H9 (cell line): ENCODE data around the gene MYCBP2. TPM values are rescaled to one million over a fixed set of nuclear protein-coding genes. Genes with fewer than 3 reads are reported as not detected.
"Not testable (repeated sequence)": the region's sequence is repeated elsewhere in the genome, so short reads cannot be mapped to it uniquely, and the experiment has no call there.

ENCODE experiments used
- DNase-seq: peaks from one replicate; pipeline ENCODE4 v3.0.0-alpha.2; 2017
- H2AFZ ChIP-seq: one replicate; pipeline ENCODE4 v1.6.1; 2013; ENCODE audit warnings: mild to moderate bottlenecking, low read length, control low read depth, moderate library complexity
- H2AK5ac ChIP-seq: 2 replicates; pipeline ENCODE4 v1.6.1; 2013; ENCODE audit warnings: low read length, control low read depth, mixed read lengths; ENCODE audit not compliant: insufficient read length
- H2BK120ac ChIP-seq: one replicate; pipeline ENCODE4 v1.6.1; 2013; ENCODE audit warnings: low read depth, mild to moderate bottlenecking, low read length, control low read depth, inconsistent platforms; ENCODE audit not compliant: poor library complexity, severe bottlenecking
- H2BK12ac ChIP-seq: 2 replicates; pipeline ENCODE4 v1.6.1; 2013; ENCODE audit warnings: low read length, control low read depth, mixed read lengths, low read depth; ENCODE audit not compliant: insufficient read length
- H2BK15ac ChIP-seq: 2 replicates; pipeline ENCODE4 v1.6.1; 2013; ENCODE audit warnings: low read depth, low read length, control low read depth
- H2BK20ac ChIP-seq: one replicate; pipeline ENCODE4 v1.6.1; 2013; ENCODE audit warnings: low read depth, mild to moderate bottlenecking, low read length, control low read depth, inconsistent platforms; ENCODE audit not compliant: poor library complexity, severe bottlenecking
- H2BK5ac ChIP-seq: 2 replicates; pipeline ENCODE4 v1.6.1; 2013; ENCODE audit warnings: low read length, control low read depth, mixed read lengths; ENCODE audit not compliant: insufficient read length
- H3K14ac ChIP-seq: 2 replicates; pipeline ENCODE4 v1.6.1; 2013; ENCODE audit warnings: low read length, control low read depth; ENCODE audit not compliant: insufficient read depth
- H3K18ac ChIP-seq: 2 replicates; pipeline ENCODE4 v1.6.1; 2013; ENCODE audit warnings: low read depth, mild to moderate bottlenecking, mixed read lengths, low read length, control low read depth; ENCODE audit not compliant: insufficient read length
- H3K23ac ChIP-seq: 2 replicates; pipeline ENCODE4 v1.6.1; 2013; ENCODE audit warnings: low read length, control low read depth, mixed read lengths, low read depth; ENCODE audit not compliant: insufficient read length
- H3K23me2 ChIP-seq: 2 replicates; pipeline ENCODE4 v1.6.1; 2013; ENCODE audit warnings: low read depth, mild to moderate bottlenecking, mixed read lengths, low read length, control low read depth; ENCODE audit not compliant: insufficient read length, poor library complexity, severe bottlenecking
- H3K27ac ChIP-seq: 2 replicates; pipeline ENCODE4 v1.5.1; 2013; ENCODE audit warnings: low read length, control low read depth, mixed read lengths, low read depth; ENCODE audit not compliant: insufficient read length
- H3K27me3 ChIP-seq: 2 replicates; pipeline ENCODE4 v1.6.1; 2013; ENCODE audit warnings: low read length, control low read depth, inconsistent platforms; ENCODE audit not compliant: insufficient read depth
- H3K4ac ChIP-seq: 2 replicates; pipeline ENCODE4 v1.6.1; 2013; ENCODE audit warnings: low read depth, mild to moderate bottlenecking, control low read depth, inconsistent platforms, low read length, moderate library complexity
- H3K4me1 ChIP-seq: 2 replicates; pipeline ENCODE4 v1.6.1; 2013; ENCODE audit warnings: low read length, control low read depth, inconsistent platforms; ENCODE audit not compliant: insufficient read depth
- H3K4me2 ChIP-seq: 2 replicates; pipeline ENCODE4 v1.6.1; 2013; ENCODE audit warnings: low read length, control low read depth, mixed read lengths; ENCODE audit not compliant: insufficient read length, insufficient read depth
- H3K56ac ChIP-seq: 2 replicates; pipeline ENCODE4 v1.6.1; 2013; ENCODE audit warnings: low read depth, mild to moderate bottlenecking, mixed read lengths, low read length, control low read depth; ENCODE audit not compliant: insufficient read length
- H3K79me1 ChIP-seq: 2 replicates; pipeline ENCODE4 v1.6.1; 2013; ENCODE audit warnings: low read depth, mild to moderate bottlenecking, moderate library complexity, low read length, control low read depth, inconsistent platforms; ENCODE audit not compliant: insufficient read depth, poor library complexity, severe bottlenecking
- H3K79me2 ChIP-seq: 2 replicates; pipeline ENCODE4 v1.6.1; 2013; ENCODE audit warnings: low read length, control low read depth, inconsistent platforms; ENCODE audit not compliant: insufficient read depth
- H3K9ac ChIP-seq: 2 replicates; pipeline ENCODE4 v1.6.1; 2013; ENCODE audit warnings: low read length, control low read depth, mixed read lengths; ENCODE audit not compliant: insufficient read length; ENCODE audit errors: extremely low read depth
- H3K9me3 ChIP-seq: one replicate; pipeline ENCODE4 v1.6.1; 2013; ENCODE audit warnings: low read depth, low read length, inconsistent platforms; ENCODE audit not compliant: control insufficient read depth
- H3T11ph ChIP-seq: one replicate; pipeline ENCODE4 v1.6.1; 2013; ENCODE audit warnings: mild to moderate bottlenecking, low read length, control low read depth, inconsistent platforms
- H4K20me1 ChIP-seq: one replicate; pipeline ENCODE4 v1.6.1; 2013; ENCODE audit not compliant: control insufficient read depth, insufficient read length, insufficient read depth
- H4K5ac ChIP-seq: 2 replicates; pipeline ENCODE4 v1.6.1; 2013; ENCODE audit warnings: low read depth, mild to moderate bottlenecking, mixed read lengths, low read length, control low read depth; ENCODE audit not compliant: insufficient read length
- H4K8ac ChIP-seq: replicated peaks from 2 replicates; pipeline ENCODE4 v1.6.1; 2013; ENCODE audit warnings: low read length, control low read depth, mixed read lengths, low read depth; ENCODE audit not compliant: insufficient read length
- H4K91ac ChIP-seq: 2 replicates; pipeline ENCODE4 v1.6.1; 2013; ENCODE audit warnings: low read depth, mild to moderate bottlenecking, moderate library complexity, mixed read lengths, low read length, control low read depth; ENCODE audit not compliant: insufficient read length
- H3K27ac Mint-ChIP-seq, 3 experiments: 2 replicates in 2 of 3; 3 replicates in 1 of 3; pipeline ENCODE4 v1.8.0; 2020 to 2021; ENCODE audit warnings: mixed read lengths in 3 of 3, mild to moderate bottlenecking in 1 of 3, moderate library complexity in 1 of 3
- H3K27me3 Mint-ChIP-seq: 2 replicates; pipeline ENCODE4 v1.8.0; 2021; ENCODE audit warnings: low read depth, mild to moderate bottlenecking, moderate library complexity, mixed read lengths
- H3K36me3 Mint-ChIP-seq, 3 experiments: 2 replicates in 2 of 3; 3 replicates in 1 of 3; pipeline ENCODE4 v1.8.0; 2020 to 2021; ENCODE audit warnings: low read depth in 3 of 3, mixed read lengths in 3 of 3; ENCODE audit not compliant: insufficient read depth in 1 of 3
- H3K4me1 Mint-ChIP-seq, 2 experiments: 2 replicates each; pipeline ENCODE4 v1.8.0; 2020; ENCODE audit warnings: mixed read lengths in 2 of 2
- H3K4me3 Mint-ChIP-seq, 2 experiments: 2 replicates in 1 of 2; 3 replicates in 1 of 2; pipeline ENCODE4 v1.8.0; 2020 to 2021; ENCODE audit warnings: mild to moderate bottlenecking in 2 of 2, mixed read lengths in 2 of 2, moderate library complexity in 1 of 2
- H3K9me3 Mint-ChIP-seq, 2 experiments: 2 replicates in 1 of 2; 3 replicates in 1 of 2; pipeline ENCODE4 v1.8.0; 2020; ENCODE audit warnings: mild to moderate bottlenecking in 2 of 2, mixed read lengths in 2 of 2, moderate library complexity in 1 of 2
- WGBS: extraction: QIAGEN DNeasy Blood & Tissue Kit; methylation state at CpG from one replicate; pipeline ENCODE4 v1.1.7; 2013; ENCODE audit warnings: missing lambda C conversion rate, low lambda C conversion rate, mixed read lengths; ENCODE audit not compliant: insufficient read length; ENCODE audit errors: extremely low coverage; 5-methylcytosine and 5-hydroxymethylcytosine counted together
- total RNA-seq: library from RNA; stranded (reverse); gene quantifications from 2 replicates; pipeline ENCODE4 v1.2.1, GENCODE V29; 2021
- TF ChIP-seq, protein P1 (sequence below): fragments of 200-600 bp; sonication (generic); conservative IDR thresholded peaks from 3 replicates; pipeline ENCODE4 v1.8.0; 2021; ENCODE audit warnings: antibody characterized with exemption, mild to moderate bottlenecking

The MYCBP2 gene
- total RNA-seq, 1 experiment from 2014 or later: 32.0 TPM

DNA sequence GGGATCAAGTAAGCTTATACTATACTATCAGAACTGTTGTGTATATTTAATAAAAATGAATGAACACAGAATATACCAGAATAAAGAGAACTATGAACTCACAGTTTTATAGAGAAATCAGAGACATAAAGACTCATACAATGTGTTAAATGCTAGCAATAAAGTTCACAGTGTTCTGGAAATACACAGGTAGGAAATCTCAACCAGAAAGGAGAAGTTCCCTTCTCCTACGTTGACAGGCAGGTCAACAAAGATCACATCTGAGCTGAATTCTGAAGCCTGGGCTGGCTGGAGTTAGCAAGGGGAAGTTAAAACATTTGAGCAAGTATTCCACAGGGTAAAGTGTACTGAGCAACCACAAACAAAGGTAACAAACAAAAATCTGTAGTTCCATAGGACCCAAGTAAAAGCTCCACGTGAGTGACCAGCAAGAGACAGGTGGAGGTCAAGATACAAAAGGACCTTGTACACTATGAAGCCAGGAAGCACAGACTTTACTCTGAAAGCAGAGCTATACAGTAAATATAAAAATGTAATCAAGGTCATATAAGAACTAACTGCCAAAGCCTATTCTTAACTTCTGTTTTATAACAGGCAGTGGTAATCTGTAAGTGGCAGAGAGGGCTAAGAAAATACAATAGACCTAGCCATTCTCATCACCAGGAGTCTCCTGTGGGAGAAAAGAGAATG is 312.9 kb downstream of the MYCBP2 start:
- H3K27me3 ChIP-seq: no peaks in the 10 kb centered on the region
- H3K27ac ChIP-seq: no peak overlapping the region
- H3T11ph ChIP-seq: no peak overlapping the region
- H2AK5ac ChIP-seq: no peak overlapping the region
- no peaks in the 10 kb centered on the region for H3K9me3 Mint-ChIP-seq
- no peak overlapping the region for H3K14ac ChIP-seq
- no peaks in the 10 kb centered on the region for H3K27me3 Mint-ChIP-seq
- no peak overlapping the region for H2BK20ac ChIP-seq
- no peak overlapping the region for H4K91ac ChIP-seq
- H3K9ac ChIP-seq: no peak overlapping the region
- H3K4ac ChIP-seq: no peak overlapping the region
- no peaks in the 10 kb centered on the region for H4K20me1 ChIP-seq
- no peak overlapping the region for H3K18ac ChIP-seq
- TF ChIP-seq, protein P1, sequence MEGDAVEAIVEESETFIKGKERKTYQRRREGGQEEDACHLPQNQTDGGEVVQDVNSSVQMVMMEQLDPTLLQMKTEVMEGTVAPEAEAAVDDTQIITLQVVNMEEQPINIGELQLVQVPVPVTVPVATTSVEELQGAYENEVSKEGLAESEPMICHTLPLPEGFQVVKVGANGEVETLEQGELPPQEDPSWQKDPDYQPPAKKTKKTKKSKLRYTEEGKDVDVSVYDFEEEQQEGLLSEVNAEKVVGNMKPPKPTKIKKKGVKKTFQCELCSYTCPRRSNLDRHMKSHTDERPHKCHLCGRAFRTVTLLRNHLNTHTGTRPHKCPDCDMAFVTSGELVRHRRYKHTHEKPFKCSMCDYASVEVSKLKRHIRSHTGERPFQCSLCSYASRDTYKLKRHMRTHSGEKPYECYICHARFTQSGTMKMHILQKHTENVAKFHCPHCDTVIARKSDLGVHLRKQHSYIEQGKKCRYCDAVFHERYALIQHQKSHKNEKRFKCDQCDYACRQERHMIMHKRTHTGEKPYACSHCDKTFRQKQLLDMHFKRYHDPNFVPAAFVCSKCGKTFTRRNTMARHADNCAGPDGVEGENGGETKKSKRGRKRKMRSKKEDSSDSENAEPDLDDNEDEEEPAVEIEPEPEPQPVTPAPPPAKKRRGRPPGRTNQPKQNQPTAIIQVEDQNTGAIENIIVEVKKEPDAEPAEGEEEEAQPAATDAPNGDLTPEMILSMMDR: no peak
- no peak overlapping the region for H3K23ac ChIP-seq
- H3K4me3 Mint-ChIP-seq: no peak overlapping the region
- H2BK12ac ChIP-seq: no peak overlapping the region
- no peaks in the 10 kb centered on the region for H3K79me1 ChIP-seq
- H3K23me2 ChIP-seq: no peaks in the 10 kb centered on the region
- no peak overlapping the region for H2BK15ac ChIP-seq
- H3K27ac Mint-ChIP-seq: 0 out of 7 replicates have a peak overlapping the region, but pooled peaks of 1 of the 3 experiments have one; percentile 30
- H3K4me1 Mint-ChIP-seq: no peaks in the 10 kb centered on the region
- H2AFZ ChIP-seq: no peak overlapping the region
- no peaks in the 10 kb centered on the region for H3K4me1 ChIP-seq
- H3K36me3 Mint-ChIP-seq: peaks cover 16 to 84% (median 78%) of the 10 kb centered on the region in 3 experiments; a peak in 6 of 7 replicates
- H3K79me2 ChIP-seq: no peaks in the 10 kb centered on the region; the same call in 1 of the 2 replicates
- H4K5ac ChIP-seq: no peak overlapping the region
- H3K9me3 ChIP-seq: no peaks in the 10 kb centered on the region
- no peak overlapping the region for H2BK120ac ChIP-seq
- no peak overlapping the region for H3K56ac ChIP-seq
- WGBS: no CpG with 5 or more reads among the region's 2 CpGs
- no peak overlapping the region for H2BK5ac ChIP-seq
- H4K8ac ChIP-seq: no peak overlapping the region
- no peak overlapping the region for H3K4me2 ChIP-seq
- DNase-seq: no peak

GRCh38 chr13:77009719-77010118 is 317.2 kb downstream of the MYCBP2 start:
- H3K18ac ChIP-seq, H3K27me3 ChIP-seq, H3K23ac ChIP-seq, H3K79me2 ChIP-seq, H3K4me2 ChIP-seq, H2BK5ac ChIP-seq, H3K79me1 ChIP-seq, H2BK15ac ChIP-seq, H3T11ph ChIP-seq, H4K20me1 ChIP-seq, DNase-seq, H3K56ac ChIP-seq, H4K91ac ChIP-seq, H3K23me2 ChIP-seq, H3K9me3 ChIP-seq, H2BK120ac ChIP-seq, H3K4ac ChIP-seq, H3K4me3 Mint-ChIP-seq, H4K8ac ChIP-seq, H3K9ac ChIP-seq, H2AK5ac ChIP-seq, H3K4me1 ChIP-seq, H3K27ac ChIP-seq, H3K4me1 Mint-ChIP-seq, H3K27me3 Mint-ChIP-seq, H4K5ac ChIP-seq, H2BK20ac ChIP-seq, H3K9me3 Mint-ChIP-seq, H2BK12ac ChIP-seq, H3K14ac ChIP-seq, H2AFZ ChIP-seq, H3K27ac Mint-ChIP-seq: not testable (repeated sequence)
- peaks cover 13 to 62% (median 60%) of the 10 kb centered on the region in 3 experiments; a peak in 6 of 7 replicates for H3K36me3 Mint-ChIP-seq
- no CpG with 5 or more reads among the region's 5 CpGs for WGBS
